ENCODE measurements around the gene CAMK4. TPM values are rescaled to one million over a fixed set of nuclear protein-coding genes. Genes with fewer than 3 reads are reported as not detected.

The CAMK4 gene
- total RNA-seq, 1 experiment from 2014 or later: 10.2 TPM

DNA sequence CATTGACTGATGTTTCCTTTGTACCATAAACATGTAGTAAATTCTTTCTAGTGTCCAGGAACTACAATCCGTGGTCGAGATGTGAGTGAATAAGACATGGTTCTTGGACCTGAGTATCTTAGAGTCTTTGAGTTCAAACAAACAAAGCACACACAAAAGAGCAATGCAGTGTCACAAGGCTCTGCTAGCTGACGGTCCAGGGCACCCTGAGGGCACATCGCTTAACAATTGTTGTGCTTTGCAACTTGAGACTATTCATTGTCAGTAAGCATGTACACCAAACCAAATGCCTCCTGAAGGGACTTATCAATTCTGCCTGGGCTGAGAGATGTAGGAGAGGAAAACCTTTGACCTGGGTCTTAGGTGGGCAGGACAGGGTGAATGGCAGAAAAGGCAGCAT is 84.8 kb downstream of the CAMK4 start:
- TF ChIP-seq EZH2phosphoT487 (IDR thresholded peaks at IDR 0.05; ENCODE audit: borderline replicate concordance): no peak
- TF ChIP-seq ZFX (IDR thresholded peaks at IDR 0.05): no peak
- TF ChIP-seq FOSL1 (IDR thresholded peaks at IDR 0.05; ENCODE audit: low read depth): no peak
- no peak for TF ChIP-seq ELF1 (IDR thresholded peaks at IDR 0.05; ENCODE audit: borderline replicate concordance, low read depth)
- TF ChIP-seq, protein P1, sequence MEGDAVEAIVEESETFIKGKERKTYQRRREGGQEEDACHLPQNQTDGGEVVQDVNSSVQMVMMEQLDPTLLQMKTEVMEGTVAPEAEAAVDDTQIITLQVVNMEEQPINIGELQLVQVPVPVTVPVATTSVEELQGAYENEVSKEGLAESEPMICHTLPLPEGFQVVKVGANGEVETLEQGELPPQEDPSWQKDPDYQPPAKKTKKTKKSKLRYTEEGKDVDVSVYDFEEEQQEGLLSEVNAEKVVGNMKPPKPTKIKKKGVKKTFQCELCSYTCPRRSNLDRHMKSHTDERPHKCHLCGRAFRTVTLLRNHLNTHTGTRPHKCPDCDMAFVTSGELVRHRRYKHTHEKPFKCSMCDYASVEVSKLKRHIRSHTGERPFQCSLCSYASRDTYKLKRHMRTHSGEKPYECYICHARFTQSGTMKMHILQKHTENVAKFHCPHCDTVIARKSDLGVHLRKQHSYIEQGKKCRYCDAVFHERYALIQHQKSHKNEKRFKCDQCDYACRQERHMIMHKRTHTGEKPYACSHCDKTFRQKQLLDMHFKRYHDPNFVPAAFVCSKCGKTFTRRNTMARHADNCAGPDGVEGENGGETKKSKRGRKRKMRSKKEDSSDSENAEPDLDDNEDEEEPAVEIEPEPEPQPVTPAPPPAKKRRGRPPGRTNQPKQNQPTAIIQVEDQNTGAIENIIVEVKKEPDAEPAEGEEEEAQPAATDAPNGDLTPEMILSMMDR (IDR thresholded peaks at IDR 0.05 in 2 of 3, conservative IDR thresholded peaks at IDR 0.05 in 1 of 3; ENCODE audit: borderline replicate concordance in 1 of 3, insufficient read depth in 1 of 3, low read depth in 2 of 3, low read length in 2 of 3): no peak
- no peak for TF ChIP-seq CEBPB (IDR thresholded peaks at IDR 0.05; ENCODE audit: low read depth)
- TF ChIP-seq YY1 (IDR thresholded peaks at IDR 0.05; ENCODE audit: extremely low read depth, insufficient replicate concordance, low read depth, low read length): no peak
- no peak for TF ChIP-seq RAD21 (IDR thresholded peaks at IDR 0.05; ENCODE audit: low read depth)
- TF ChIP-seq, protein P2, sequence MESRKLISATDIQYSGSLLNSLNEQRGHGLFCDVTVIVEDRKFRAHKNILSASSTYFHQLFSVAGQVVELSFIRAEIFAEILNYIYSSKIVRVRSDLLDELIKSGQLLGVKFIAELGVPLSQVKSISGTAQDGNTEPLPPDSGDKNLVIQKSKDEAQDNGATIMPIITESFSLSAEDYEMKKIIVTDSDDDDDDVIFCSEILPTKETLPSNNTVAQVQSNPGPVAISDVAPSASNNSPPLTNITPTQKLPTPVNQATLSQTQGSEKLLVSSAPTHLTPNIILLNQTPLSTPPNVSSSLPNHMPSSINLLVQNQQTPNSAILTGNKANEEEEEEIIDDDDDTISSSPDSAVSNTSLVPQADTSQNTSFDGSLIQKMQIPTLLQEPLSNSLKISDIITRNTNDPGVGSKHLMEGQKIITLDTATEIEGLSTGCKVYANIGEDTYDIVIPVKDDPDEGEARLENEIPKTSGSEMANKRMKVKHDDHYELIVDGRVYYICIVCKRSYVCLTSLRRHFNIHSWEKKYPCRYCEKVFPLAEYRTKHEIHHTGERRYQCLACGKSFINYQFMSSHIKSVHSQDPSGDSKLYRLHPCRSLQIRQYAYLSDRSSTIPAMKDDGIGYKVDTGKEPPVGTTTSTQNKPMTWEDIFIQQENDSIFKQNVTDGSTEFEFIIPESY (IDR thresholded peaks at IDR 0.05; ENCODE audit: extremely low read depth, insufficient replicate concordance, low read length): no peak
- TF ChIP-seq, protein P3, sequence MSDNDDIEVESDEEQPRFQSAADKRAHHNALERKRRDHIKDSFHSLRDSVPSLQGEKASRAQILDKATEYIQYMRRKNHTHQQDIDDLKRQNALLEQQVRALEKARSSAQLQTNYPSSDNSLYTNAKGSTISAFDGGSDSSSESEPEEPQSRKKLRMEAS (IDR thresholded peaks at IDR 0.05): no peak
- TF ChIP-seq CBX3 (IDR thresholded peaks at IDR 0.05; ENCODE audit: low read depth): no peak
- no peak for TF ChIP-seq TCF7L2 (IDR thresholded peaks at IDR 0.05; ENCODE audit: borderline replicate concordance, extremely low read depth, insufficient read depth, insufficient read length)
- TF ChIP-seq, protein P4, sequence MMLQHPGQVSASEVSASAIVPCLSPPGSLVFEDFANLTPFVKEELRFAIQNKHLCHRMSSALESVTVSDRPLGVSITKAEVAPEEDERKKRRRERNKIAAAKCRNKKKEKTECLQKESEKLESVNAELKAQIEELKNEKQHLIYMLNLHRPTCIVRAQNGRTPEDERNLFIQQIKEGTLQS (IDR thresholded peaks at IDR 0.05): no peak
- TF ChIP-seq, protein P5, sequence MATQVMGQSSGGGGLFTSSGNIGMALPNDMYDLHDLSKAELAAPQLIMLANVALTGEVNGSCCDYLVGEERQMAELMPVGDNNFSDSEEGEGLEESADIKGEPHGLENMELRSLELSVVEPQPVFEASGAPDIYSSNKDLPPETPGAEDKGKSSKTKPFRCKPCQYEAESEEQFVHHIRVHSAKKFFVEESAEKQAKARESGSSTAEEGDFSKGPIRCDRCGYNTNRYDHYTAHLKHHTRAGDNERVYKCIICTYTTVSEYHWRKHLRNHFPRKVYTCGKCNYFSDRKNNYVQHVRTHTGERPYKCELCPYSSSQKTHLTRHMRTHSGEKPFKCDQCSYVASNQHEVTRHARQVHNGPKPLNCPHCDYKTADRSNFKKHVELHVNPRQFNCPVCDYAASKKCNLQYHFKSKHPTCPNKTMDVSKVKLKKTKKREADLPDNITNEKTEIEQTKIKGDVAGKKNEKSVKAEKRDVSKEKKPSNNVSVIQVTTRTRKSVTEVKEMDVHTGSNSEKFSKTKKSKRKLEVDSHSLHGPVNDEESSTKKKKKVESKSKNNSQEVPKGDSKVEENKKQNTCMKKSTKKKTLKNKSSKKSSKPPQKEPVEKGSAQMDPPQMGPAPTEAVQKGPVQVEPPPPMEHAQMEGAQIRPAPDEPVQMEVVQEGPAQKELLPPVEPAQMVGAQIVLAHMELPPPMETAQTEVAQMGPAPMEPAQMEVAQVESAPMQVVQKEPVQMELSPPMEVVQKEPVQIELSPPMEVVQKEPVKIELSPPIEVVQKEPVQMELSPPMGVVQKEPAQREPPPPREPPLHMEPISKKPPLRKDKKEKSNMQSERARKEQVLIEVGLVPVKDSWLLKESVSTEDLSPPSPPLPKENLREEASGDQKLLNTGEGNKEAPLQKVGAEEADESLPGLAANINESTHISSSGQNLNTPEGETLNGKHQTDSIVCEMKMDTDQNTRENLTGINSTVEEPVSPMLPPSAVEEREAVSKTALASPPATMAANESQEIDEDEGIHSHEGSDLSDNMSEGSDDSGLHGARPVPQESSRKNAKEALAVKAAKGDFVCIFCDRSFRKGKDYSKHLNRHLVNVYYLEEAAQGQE (IDR thresholded peaks at IDR 0.05; ENCODE audit: low read depth): no peak
- no peaks in the 10 kb centered on the region for H4K20me1 ChIP-seq (ENCODE audit: insufficient read depth)
- RAD21 ChIA-PET (ENCODE audit: low non-redundant PET in 1 of 2, low total read pairs in 2 of 2, uncharacterized antibody in 2 of 2, unreplicated experiment in 2 of 2): no interaction called here
- no peaks in the 10 kb centered on the region for H3K36me3 ChIP-seq (ENCODE audit: control insufficient read depth in 1 of 2, insufficient read depth in 2 of 2, low read length in 2 of 2)
- no peak overlapping the region for H3K4me2 ChIP-seq (ENCODE audit: low read length)
- no peaks in the 10 kb centered on the region for H3K9me3 ChIP-seq (ENCODE audit: control insufficient read depth in 1 of 2, insufficient read depth in 1 of 2, low read depth in 1 of 2, low read length in 2 of 2)
- H3K9ac ChIP-seq (ENCODE audit: low read length): no peak overlapping the region
- CTCF ChIA-PET: no interaction called here
- H3K27ac ChIP-seq (ENCODE audit: low read depth, low read length): no peak overlapping the region
- H3K79me2 ChIP-seq (ENCODE audit: insufficient read depth, low read length): no peaks in the 10 kb centered on the region
- ATAC-seq: no peak
- H3K27me3 ChIP-seq (ENCODE audit: insufficient read depth, low read length): 0 out of 2 replicates have a peak, but pooled peaks cover 4% of the 10 kb centered on the region
- intact Hi-C loops (cut with micrococcal nuclease): no loop called here
- POLR2A ChIA-PET: no interaction called here
- no peak overlapping the region for H3K4me3 ChIP-seq (replicated peaks in 1 of 2; ENCODE audit: low read depth in 1 of 2, low read length in 2 of 2)
- BruUV-seq (replicated peaks): no TSS peak
- no peak overlapping the region for H2AFZ ChIP-seq (ENCODE audit: low read depth, low read length, poor library complexity, severe bottlenecking)
- H3K9me2 ChIP-seq (ENCODE audit: insufficient read depth): no peaks in the 10 kb centered on the region
- no peak for DNase-seq (ENCODE audit: low read depth, low spot score)
- H3K4me1 ChIP-seq (ENCODE audit: control insufficient read depth in 1 of 2, insufficient read depth in 2 of 2, low read length in 2 of 2): no peaks in the 10 kb centered on the region

Data from HCT116 (cell line).